ENCODE data around the gene WDR75.

The WDR75 gene

GRCh38 chr2:189440947-189441708 is at the start of gene WDR75:
WDR75 (plus strand) TSS chr2:189441474; CDS start chr2:189441493, 19 bp downstream.
- TF ChIP-seq CTCF (IDR thresholded peaks at IDR 0.05; ENCODE audit: insufficient read depth, low read depth, low read length, missing control alignments), result no peak
- H3K4me3 ChIP-seq (ENCODE audit: low read depth, low read length), result peak within 1 kb of the TSS; percentile 81
- DNase-seq (ENCODE audit: low read depth), result peak; percentile 95

GRCh38 chr2:189393440-189394111 is 47.7 kb upstream of the WDR75 start:
- no peak for TF ChIP-seq CTCF (IDR thresholded peaks at IDR 0.05; ENCODE audit: insufficient read depth, low read depth, low read length, missing control alignments)

DNA sequence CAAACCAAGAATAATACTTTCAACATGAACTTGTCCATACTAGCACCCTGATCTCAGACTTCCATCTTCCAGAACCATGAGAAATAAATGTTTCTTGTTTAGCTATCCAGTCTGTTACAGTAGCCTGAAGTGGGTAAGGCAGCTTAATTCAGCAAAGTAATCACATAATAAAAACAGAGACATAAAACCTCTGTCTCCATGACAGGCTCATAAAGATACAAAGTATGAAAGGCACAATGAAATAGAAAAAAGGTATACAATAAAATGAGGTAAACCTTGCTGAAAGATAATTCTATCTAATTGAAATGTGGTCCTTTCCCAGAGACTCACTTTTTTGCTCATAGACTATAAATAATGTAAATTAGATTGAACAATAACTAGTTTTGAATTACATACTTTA is 46.7 kb upstream of the WDR75 start:
- DNase-seq (ENCODE audit: low read depth), result no peak
- H3K4me3 ChIP-seq (ENCODE audit: low read depth, low read length), result no peak overlapping the region
- no peak for TF ChIP-seq CTCF (IDR thresholded peaks at IDR 0.05; ENCODE audit: insufficient read depth, low read depth, low read length, missing control alignments)

More at GRCh38 chr2:189393440-189394111, 47.7 kb upstream of the WDR75 start:
- no peak overlapping the region for H3K4me3 ChIP-seq (ENCODE audit: low read depth, low read length)
- DNase-seq (ENCODE audit: low read depth), result no peak

- no peak for TF ChIP-seq CTCF (IDR thresholded peaks at IDR 0.05; ENCODE audit: insufficient read depth, low read depth, low read length, missing control alignments)
- DNase-seq (ENCODE audit: low read depth), result no peak
- H3K4me3 ChIP-seq (ENCODE audit: low read depth, low read length), result no peak overlapping the region
These were observed 38.3 kb upstream of the WDR75 start for GRCh38 chr2:189402932-189403331.

DNA sequence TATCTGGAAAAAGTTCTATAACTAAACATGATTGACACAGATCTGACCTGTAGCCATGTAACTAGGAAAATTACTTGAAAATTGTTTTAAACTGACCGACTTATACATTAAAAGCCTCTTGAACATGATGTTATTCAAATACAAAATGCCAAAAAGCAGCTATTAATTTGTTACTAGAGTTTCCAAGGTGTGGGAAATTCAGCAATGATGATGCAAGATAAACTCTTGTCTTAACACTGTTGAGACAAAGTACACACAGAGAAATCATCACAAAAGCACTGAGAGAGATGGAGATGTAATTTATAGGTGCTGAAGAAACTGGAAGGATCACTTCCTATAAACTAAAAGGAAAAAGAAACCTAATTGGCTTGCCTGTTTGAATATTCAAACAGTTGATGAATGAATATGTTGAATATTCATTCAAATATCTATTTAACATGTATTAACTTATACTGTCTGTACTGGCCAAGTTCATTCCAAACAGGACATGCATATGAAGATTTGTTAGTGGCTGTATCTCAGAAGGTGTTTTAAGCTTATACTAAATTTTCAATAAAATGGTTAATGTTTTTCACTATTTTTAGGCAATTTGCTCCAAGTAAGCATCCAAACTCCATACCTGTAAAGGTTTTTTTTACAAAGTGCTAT is 34.6 kb upstream of the WDR75 start:
- no peak for TF ChIP-seq CTCF (IDR thresholded peaks at IDR 0.05; ENCODE audit: insufficient read depth, low read depth, low read length, missing control alignments)
- DNase-seq (ENCODE audit: low read depth), result no peak
- H3K4me3 ChIP-seq (ENCODE audit: low read depth, low read length), result no peak overlapping the region

DNA sequence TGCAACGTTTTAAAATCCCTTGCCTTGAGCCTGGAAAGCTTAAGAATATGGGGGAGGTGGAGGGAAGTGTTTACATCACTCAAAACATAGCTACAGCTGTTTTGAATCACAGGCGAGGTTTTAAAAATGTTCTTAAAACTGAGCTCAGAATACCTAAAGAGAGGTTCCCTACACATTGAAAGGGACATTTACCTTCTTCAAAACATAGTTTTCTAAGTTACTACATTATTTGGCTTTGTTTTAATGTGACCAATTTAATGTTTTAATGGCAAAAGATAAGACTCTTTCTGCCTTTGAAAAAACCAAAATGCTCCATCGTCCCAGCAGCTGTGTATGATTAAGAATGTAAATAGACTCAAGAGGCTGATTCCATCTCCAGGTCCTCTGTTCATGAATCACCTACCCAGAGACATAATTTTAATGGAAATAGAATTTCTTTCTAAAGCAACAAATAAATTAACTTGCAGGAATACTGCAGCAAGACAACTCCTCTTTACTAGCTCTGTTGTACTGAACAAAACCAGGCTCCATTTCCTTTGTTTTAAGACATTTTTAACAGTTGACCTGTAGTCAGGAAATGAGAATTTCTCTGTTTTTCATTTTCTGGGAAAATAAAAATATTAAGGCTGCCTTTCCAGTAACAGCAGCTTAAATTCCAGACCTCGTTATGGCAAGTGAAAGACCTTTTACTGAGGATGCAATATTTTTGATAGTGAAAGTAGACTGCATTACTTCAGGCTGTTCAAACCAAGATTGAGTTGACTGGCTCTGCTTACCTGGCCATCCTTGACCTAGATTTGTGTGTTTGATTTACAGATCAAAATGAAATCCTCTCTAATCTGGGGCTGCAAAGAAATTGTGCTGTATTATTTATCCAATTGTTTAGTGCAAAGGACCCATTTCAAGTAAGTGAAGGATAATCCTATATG is 33.7 kb upstream of the WDR75 start:
- no peak for TF ChIP-seq CTCF (IDR thresholded peaks at IDR 0.05; ENCODE audit: insufficient read depth, low read depth, low read length, missing control alignments)
- no peak for DNase-seq (ENCODE audit: low read depth)
- no peak overlapping the region for H3K4me3 ChIP-seq (ENCODE audit: low read depth, low read length)
